HS-27A (cell line): ENCODE measurements around the gene SMIM36.
"Not testable (repeated sequence)": the region's sequence is repeated elsewhere in the genome, so short reads cannot be mapped to it uniquely, and the experiment has no call there.

Experiments used
- DNase-seq: peaks from one replicate; pipeline ENCODE4 v3.0.0-alpha.2; 2012; ENCODE audit warnings: low read depth, missing footprints

SMIM36 gene

DNA sequence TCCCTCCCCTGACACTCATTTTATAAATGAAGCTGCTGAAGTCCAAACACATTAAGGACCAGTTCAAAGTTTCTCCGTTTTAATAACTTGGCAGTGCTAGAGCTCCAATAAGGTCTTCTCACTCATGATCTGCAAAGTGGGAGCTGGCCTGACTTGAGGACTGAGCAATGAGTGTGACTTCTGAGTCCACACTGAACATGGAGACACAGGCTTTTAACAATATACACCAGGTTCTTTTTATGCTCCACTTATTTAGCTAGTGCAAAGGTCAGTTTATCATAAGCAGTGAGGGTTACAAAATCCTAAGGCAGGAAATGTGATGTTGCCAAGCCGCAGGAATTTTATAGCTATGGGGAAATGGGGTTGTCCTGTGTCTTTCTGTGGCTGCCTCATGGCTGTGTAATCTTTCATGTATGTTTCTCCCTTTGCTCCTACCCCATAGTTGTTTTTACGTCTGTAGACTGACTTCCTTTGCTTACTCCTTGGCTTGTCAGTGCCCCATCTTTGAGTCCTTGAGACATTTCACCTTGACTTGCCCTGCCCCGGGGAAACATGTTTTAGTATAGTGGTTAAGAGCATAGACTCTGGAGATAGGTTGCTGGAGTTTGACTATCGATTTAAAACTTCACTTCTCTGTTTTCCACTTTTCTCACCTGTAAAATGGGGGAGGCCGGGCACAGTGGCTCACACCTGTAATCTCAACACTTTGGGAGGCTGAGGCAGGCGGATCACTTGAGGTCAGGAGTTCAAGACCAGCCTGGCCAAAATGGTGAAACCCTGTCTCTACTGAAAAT is 77.4 kb downstream of the SMIM36 start:
- DNase-seq, result peak; percentile 71

- no peak for DNase-seq
These were observed 78.1 kb downstream of the SMIM36 start for GRCh38 chr17:55433029-55433628.

- DNase-seq, result no peak
These were observed 78.8 kb downstream of the SMIM36 start for GRCh38 chr17:55432358-55433028.

DNA sequence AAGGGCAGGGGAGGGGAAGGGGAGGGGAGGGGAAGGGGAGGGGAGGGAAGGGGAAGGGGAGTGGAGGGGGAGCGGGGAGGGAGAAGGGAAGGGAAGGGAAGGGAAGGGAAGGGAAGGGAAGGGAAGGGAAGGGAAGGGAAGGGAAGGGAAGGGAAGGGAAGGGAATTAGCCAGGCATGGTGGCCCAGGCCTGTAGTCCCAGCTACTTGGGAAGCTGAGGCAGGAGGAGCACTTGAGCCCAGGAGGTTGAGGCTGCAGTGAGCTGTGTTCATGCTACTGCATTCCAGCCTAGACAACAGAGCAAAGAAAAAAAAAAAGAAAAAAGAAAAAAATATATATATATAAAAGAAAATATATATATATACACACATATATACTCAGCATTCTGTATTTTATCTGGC is 79.3 kb downstream of the SMIM36 start:
- DNase-seq, result not testable (repeated sequence)

DNA sequence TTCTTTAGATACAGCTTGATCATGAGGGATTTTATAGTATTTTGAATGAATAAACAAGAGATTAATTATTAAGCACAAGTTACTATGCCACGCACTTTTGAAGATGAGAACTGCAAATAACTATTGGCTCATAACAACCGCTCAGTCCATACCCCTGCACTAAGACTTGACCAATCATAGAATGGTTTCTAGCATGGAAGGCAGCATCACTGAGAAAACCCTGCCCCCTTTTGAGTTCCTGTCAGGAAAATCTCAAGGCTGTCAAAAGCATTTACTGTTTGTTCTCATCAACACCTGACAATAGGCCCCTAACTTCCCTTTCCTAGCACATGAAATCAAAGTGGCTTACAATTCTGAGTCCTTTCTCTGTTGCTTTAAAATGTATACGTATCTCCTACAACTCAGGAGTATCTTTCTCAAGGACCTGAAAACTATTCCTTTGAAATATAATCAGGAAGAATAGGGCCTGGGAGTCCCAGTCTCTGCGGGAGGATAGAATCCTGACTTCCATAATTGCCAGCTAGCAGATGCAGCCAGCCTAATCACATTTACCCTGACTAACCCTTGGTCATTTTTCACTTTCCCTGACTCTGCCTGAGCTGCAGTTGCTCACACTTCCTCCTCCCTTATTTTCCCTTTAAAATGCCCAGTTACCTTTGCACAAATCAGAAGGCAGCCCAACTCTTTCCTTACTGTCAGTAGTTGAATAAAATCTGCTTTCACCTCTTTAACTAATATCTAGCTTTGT is 80.5 kb downstream of the SMIM36 start:
- DNase-seq, result no peak

DNA sequence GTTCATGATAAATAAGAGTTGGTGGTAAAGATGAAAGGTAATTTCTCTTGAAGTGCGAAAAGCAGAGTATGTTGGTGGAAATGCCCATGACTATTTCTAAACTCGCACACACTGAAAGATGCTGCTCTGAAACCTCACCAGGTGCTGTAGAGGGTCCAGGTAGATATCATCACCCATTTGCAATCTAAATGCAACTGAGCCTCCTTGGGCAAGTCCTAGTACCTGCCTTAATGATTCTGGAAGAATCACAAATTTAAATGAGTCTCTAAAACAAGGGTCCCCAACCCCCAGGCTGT is 83.7 kb downstream of the SMIM36 start:
- no peak for DNase-seq

GRCh38 chr17:55426851-55427586 is 84.2 kb downstream of the SMIM36 start:
- DNase-seq, result no peak

DNA sequence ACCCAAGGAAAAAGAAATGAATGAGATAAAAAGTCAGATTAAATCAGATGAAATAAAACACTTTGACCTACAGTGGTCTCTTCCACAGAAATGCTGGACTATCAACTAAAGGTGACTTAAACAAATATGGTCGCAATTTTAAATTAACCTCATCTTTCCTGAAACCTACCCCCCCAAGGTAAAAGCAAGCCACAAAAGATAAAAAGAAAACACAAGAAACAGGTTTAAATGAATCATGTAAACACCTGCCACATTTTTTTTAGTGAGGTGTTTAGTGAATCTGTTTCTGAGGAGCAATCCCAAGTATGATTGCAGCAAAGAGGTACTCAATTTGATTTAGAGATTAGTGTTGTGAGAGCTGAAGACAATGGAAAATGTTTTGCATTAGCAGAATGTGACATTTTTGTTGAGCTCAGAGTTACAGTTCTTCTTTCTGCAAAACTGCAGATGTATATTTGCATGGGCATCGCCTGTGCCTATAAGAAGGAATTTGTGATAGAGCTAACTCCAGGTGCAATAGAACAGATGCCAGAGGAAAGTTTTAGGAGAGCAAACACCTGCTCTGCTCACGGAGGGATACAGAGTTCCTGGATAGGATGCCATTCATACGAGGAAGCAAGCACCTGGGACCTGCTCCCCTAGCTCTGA is 86.2 kb downstream of the SMIM36 start:
- no peak for DNase-seq

DNA sequence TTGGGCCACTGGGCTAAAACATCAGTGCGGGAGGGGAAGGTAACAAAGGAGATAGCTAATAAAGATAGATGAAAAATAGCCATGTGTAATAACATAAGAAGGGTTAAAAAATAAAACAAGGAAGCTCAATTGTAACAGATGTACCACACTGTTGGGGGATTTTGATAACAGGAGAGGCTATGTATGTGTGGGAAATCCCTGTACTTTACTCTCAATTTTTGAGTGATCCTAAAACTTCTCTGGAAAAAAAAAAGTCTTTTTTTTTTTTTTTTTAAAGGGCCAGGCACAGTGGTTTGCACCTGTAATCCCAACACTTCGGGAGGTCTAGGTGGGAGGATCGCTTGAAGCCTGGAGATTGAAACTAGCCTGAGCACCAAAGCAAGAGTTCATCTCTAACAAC is 87.7 kb downstream of the SMIM36 start:
- DNase-seq, result no peak

- not testable (repeated sequence) for DNase-seq
These were observed 88.5 kb downstream of the SMIM36 start for GRCh38 chr17:55422828-55423164.

DNA sequence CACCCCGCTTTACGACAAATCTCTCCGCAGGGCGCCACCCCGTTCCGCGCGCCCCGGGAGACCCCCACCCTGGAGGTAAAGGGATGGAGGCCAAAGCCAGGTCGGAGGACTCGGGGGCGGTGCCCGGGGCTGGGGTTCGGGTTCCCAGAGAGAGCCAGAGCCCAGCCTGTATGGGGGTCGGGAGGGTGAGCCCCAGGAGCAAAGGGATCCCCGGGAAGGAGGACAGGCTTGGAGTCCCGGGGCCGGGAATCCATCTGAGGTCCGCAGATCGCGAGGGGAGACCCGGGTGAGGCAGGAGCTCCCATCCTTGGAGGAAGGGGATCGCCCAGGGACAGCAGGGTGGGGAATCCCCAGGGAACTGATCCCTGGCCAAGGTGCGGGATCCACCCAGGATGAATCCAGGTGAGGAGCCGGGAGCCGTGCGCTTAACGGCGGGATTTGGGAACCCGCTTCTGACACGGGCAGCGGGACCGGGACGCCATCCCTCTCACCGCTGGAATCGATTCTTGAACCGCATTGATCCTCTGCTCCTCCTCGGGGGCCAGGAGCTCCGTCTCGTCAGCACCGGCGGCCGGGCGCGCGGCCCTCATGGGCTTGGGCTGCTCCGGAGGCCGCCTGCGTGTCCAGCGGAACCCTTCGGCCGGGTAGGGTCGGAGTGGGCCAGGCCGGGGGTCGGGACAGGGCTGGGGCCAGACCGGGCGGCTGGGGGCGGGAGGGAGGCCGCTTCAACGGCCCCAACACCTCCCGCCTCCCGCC is 89.9 kb downstream of the SMIM36 start, which contains the start of gene MMD:
Gene MMD, minus strand, starts transcription at position 657 of the 756 bp plus-strand sequence. Its CDS starts 140 bp downstream, at position 517.
- DNase-seq, result no peak

DNA sequence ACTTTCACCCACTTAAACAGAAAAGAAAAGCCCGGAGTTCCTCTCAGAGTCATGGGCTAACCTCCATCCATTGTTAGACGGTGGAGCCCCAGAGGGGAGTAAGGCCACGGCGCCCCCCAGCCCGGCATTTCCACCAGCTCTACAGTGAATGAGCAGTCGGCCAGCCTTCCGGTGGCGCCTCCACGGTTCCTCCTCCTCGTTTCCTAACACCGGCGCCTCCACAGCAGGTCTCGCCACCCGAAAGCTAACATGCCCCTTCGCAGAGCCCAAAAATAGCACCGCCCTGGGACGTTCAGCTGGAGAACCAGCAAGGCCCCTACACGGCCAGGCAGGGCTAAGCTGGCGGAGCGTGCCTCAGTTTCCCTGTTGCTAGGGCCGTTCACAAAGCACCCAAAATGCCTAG is 90.5 kb downstream of the SMIM36 start:
- no peak for DNase-seq

DNA sequence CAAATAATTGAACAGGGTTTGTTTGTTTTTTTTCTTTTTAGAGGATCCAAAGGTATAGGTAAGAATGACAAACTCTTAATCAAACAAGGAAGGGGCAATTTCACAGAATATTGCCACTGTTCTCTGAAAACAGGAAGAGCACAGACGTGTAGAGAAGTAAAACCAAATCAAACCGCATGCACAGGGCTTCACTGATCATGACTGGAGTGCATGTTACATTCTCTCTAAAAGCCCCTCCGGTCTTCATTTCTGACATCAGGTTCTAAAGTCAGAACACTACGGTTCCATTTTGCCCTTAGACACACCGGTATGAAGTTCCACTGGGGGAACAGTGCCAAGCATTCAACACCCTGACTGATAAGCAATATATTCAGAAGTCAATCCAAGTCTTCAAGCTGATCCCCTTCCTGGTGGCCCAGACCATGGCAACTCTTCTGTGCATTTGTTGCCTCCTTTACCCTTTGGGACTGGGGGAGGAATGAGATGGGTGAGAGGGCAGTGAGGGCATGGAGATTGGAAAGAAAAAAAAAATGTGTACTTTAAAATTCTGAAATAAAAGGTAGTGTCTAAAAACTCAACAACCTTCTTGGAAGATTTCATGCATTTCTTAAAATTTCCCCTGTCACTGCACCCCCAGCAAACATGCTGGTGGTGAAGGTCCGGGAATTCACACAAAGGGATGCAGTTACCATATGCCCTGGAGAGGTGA is 91.0 kb downstream of the SMIM36 start:
- no peak for DNase-seq

DNA sequence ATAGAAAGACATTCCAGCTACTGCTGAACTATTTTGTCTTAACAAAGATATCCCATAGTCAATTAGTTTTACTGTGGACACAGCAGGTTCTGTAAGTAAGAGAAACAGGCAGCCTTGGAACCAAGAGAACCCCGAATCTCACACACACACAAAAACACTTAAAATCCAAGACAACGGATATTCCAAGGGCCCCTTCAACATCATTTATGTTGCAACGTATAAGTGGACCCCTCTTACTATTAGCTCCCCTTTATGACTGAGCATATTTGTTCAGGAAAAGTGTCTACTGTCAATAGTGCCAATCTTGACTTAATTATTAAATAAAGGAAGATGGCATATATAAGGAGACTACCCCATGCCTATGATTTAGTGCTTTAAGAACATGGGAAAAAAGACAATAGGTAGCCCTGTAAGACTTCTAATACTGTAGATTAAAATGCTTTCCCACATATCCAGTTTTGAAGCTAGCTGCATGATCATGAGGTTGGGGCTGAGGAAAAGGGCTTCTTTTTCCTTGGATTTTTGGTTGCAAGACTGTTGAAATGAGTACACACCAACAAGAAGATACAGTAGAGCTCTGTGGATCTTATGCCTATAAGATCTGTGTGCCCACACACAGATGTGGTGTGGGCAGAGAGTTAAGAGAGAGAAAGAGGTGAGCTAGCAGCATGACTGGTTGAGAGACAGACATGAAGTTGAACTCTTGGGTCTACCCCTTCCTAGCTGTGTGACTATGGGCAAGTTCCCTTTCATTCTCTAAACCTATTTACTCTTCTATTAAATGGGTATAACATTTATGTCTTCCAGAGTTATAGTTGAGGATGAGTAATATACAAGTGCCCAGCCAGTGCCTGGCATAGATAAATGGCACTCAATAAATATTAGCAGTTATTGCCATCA is 92.6 kb downstream of the SMIM36 start:
- no peak for DNase-seq

GRCh38 chr17:55417411-55418268 is 93.6 kb downstream of the SMIM36 start:
- DNase-seq, result no peak

DNA sequence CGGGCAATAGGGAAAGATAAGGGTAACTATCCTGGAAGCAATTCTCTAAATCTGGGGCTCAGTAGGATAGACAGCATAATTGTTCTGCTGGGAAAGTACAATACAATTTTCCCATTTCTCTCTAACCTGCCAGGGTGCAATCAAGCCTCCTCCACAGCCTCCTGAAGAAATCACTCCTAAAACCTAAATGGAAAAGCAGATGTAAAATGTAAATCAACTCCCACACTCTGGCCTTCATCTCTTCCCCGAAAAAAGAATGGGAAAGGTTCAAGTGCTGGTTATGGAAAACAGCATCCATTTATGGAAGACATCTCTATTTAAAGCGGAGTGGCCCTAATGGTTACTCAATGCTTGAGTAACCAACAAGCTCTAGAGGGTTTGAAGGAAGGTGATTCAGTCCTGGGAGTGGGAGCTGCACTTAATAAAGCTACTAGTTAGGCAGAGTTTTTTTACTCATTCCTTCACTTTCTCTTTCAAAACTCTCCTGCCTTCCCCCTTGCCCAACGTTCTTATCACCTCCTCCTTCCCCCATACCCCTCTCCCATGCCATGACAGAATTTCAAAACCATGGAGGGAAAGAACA is 94.7 kb downstream of the SMIM36 start:
- no peak for DNase-seq

- DNase-seq, result no peak
These were observed 95.3 kb downstream of the SMIM36 start for GRCh38 chr17:55416000-55416399.

DNA sequence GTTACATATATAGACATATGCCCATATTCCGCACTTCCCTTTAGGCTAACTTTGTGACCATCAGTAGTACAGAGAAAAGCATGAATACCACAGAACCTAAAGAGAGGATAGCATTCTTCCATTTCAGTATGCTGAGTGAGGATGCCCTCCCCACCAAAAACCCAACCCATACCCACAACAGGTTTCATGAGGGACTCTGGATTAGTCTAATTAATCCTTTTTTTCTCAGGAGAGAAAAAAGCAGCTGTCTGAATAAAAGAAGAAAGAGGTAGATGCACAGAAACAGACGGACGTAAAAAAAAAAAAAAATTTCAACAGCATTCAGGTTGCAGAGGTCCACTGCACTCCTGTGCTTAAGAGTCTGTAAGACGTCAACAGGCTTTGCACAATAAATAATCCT is 96.3 kb downstream of the SMIM36 start:
- DNase-seq, result no peak
